Chondrocyte (in vitro differentiated cells): ENCODE data around the gene PROCA1. TPM values are rescaled to one million over a fixed set of nuclear protein-coding genes. Genes with fewer than 3 reads are reported as not detected.
"Not testable (repeated sequence)": the region's sequence is repeated elsewhere in the genome, so short reads cannot be mapped to it uniquely, and the experiment has no call there.

Experiments used
- DNase-seq: peaks from one replicate; pipeline ENCODE4 v3.0.0; 2021; ENCODE audit warnings: mixed read lengths, low spot score
- H3K27ac Mint-ChIP-seq: one replicate; pipeline ENCODE4 v1.8.0; 2021; ENCODE audit warnings: mild to moderate bottlenecking, moderate library complexity, mixed read lengths; ENCODE audit not compliant: unreplicated experiment
- H3K27me3 Mint-ChIP-seq: 2 replicates; pipeline ENCODE4 v1.8.0; 2021; ENCODE audit warnings: low read depth, mixed read lengths
- H3K36me3 Mint-ChIP-seq: 2 replicates; pipeline ENCODE4 v1.8.0; 2021; ENCODE audit warnings: low read depth, mixed read lengths
- H3K4me1 Mint-ChIP-seq: 2 replicates; pipeline ENCODE4 v1.8.0; 2021; ENCODE audit warnings: low read depth, mild to moderate bottlenecking, mixed read lengths
- H3K4me3 Mint-ChIP-seq: one replicate; pipeline ENCODE4 v1.8.0; 2021; ENCODE audit warnings: mild to moderate bottlenecking, moderate library complexity, mixed read lengths; ENCODE audit not compliant: unreplicated experiment
- H3K9me3 Mint-ChIP-seq: 2 replicates; pipeline ENCODE4 v1.8.0; 2021; ENCODE audit warnings: low read depth, mixed read lengths
- CTCF ChIP-seq: fragments of 200-600 bp; sonication (generic); IDR thresholded peaks from 2 replicates; pipeline ENCODE4 v1.5.0; 2021; ENCODE audit warnings: antibody characterized with exemption, mild to moderate bottlenecking, moderate library complexity
- total RNA-seq: library from RNA; stranded (reverse); gene quantifications from 3 replicates; pipeline ENCODE4 v1.2.1, GENCODE V29; 2021

The PROCA1 gene
- total RNA-seq, 1 donor from 2014 or later: 2.0 TPM

DNA sequence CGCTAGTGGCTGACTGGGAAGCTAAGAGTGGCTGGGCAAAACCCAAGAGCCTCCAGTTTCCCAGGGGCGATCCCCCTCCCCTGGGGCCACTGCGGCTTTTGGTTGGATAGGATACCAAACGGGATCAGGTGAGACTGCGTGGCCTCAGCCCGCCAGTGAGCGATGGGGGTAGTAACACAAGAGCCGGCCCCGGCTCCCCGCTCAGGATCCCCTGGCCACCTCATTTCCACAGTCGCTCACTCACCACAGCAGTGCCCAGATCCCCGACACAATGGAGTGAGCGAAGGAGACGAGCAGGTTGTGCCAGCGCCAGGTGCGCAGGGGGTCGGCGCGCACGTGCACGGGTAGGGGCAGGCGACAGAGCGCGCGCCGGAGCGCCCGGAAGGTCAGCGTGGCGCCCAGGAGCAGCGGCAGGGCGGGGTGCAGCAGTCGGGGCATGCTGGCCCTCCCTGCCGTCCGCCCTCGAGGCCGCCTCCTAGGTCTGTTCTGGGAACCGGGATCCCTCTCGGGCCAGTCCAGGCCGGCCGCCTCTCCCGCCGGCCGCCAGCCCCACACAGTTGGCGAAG, 14.1 kb upstream of the PROCA1 start:
- DNase-seq: no peak

DNA sequence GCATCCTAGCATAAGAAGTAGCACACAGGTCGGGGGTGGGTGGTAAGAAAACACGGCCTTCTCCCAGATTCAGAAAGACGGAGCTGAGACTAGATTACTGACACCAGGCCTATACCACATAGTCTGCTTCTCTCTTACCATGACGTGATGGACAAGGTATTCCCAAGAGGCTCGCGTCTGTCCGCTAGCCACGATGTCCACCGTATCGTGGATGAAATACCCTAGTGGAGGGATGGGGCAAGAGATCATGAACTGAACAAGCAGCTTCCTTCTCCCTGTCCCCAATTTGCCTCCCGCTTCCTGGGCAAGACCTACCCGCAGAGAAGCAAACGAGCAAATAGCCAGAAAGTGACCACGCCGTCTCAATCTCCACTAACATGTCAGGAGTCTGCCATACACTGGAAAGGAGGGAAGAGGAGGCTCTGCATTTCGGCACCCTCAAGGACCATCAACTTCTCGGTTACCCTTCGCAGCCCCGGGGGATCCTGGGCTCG, 13.5 kb upstream of the PROCA1 start:
- no peak for DNase-seq
- H3K4me1 Mint-ChIP-seq: peaks cover 73% of the 10 kb centered on the region
- H3K4me3 Mint-ChIP-seq: peak overlapping the region; percentile 85
- H3K36me3 Mint-ChIP-seq: peaks cover 24% of the 10 kb centered on the region
- H3K27ac Mint-ChIP-seq: peak overlapping the region; percentile 95
- H3K27me3 Mint-ChIP-seq: no peaks in the 10 kb centered on the region
- H3K9me3 Mint-ChIP-seq: no peaks in the 10 kb centered on the region
- TF ChIP-seq CTCF: peak; percentile 26

More for the DNA sequence above, 14.1 kb upstream of the PROCA1 start:
- TF ChIP-seq CTCF: no peak
- H3K27me3 Mint-ChIP-seq: no peaks in the 10 kb centered on the region
- peaks cover 68% of the 10 kb centered on the region for H3K4me1 Mint-ChIP-seq
- H3K4me3 Mint-ChIP-seq: peak overlapping the region; percentile 85
- H3K9me3 Mint-ChIP-seq: no peaks in the 10 kb centered on the region
- H3K27ac Mint-ChIP-seq: peak overlapping the region; percentile 95
- H3K36me3 Mint-ChIP-seq: peaks cover 20% of the 10 kb centered on the region

GRCh38 chr17:28724500-28725165, 12.9 kb upstream of the PROCA1 start:
- DNase-seq: no peak
- Mint-ChIP-seq H3K27ac (peak overlapping the region; percentile 95), H3K4me3 (peak overlapping the region; percentile 85), H3K9me3 (no peaks in the 10 kb centered on the region), H3K27me3 (no peaks in the 10 kb centered on the region), H3K4me1 (peaks cover 74% of the 10 kb centered on the region), H3K36me3 (peaks cover 26% of the 10 kb centered on the region)
- no peak for TF ChIP-seq CTCF

GRCh38 chr17:28723836-28724499, 12.3 kb upstream of the PROCA1 start:
- Mint-ChIP-seq H3K4me1 (peaks cover 75% of the 10 kb centered on the region), H3K4me3 (peak overlapping the region; percentile 19)

DNA sequence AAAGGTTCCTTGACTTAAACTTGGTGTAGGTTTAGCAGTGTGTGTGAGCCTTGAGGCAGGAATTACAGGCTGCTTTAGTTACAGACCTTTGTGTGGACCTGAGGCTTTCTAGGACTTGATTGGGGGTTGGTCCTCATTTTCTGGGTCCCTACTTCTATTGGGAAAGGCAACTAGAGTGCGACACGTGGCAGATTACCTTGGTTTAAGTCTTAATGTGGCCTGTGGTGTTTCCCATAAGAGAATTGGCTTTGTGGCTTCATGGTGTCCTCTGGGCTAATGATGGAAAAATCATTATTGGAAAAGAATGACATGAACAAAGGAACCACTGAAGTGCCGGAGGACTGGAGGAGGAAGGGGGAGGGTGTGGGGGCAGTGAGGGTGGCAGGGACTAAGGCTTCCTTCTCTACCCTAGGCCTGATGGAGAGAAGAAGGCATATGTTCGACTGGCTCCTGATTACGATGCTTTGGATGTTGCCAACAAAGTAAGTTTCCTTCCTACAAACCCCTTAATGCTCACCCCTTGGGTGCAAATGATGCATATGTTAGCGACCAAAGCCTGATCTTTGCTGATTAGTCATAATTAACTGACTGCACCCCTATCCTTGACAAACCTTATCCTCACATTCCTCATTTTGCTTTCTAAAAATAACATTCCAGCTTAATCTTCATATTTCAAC, 11.6 kb upstream of the PROCA1 start:
- H3K9me3 Mint-ChIP-seq: no peaks in the 10 kb centered on the region
- peaks cover 26% of the 10 kb centered on the region for H3K36me3 Mint-ChIP-seq
- peak overlapping the region; percentile 95 for H3K27ac Mint-ChIP-seq
- H3K4me1 Mint-ChIP-seq: peaks cover 77% of the 10 kb centered on the region
- H3K4me3 Mint-ChIP-seq: no peak overlapping the region
- no peak for TF ChIP-seq CTCF
- no peak for DNase-seq
- H3K27me3 Mint-ChIP-seq: no peaks in the 10 kb centered on the region

More at GRCh38 chr17:28723836-28724499, 12.3 kb upstream of the PROCA1 start:
- peak overlapping the region; percentile 95 for H3K27ac Mint-ChIP-seq
- not testable (repeated sequence) for H3K27me3 Mint-ChIP-seq, H3K9me3 Mint-ChIP-seq, DNase-seq
- peaks cover 26% of the 10 kb centered on the region for H3K36me3 Mint-ChIP-seq
